ENCODE measurements around the gene NCOA3.

NCOA3 gene

GRCh38 chr20:47680804-47681529 is 179.3 kb downstream of the NCOA3 start:
- DNase-seq (ENCODE audit: low spot score) = peak; percentile 59

DNA sequence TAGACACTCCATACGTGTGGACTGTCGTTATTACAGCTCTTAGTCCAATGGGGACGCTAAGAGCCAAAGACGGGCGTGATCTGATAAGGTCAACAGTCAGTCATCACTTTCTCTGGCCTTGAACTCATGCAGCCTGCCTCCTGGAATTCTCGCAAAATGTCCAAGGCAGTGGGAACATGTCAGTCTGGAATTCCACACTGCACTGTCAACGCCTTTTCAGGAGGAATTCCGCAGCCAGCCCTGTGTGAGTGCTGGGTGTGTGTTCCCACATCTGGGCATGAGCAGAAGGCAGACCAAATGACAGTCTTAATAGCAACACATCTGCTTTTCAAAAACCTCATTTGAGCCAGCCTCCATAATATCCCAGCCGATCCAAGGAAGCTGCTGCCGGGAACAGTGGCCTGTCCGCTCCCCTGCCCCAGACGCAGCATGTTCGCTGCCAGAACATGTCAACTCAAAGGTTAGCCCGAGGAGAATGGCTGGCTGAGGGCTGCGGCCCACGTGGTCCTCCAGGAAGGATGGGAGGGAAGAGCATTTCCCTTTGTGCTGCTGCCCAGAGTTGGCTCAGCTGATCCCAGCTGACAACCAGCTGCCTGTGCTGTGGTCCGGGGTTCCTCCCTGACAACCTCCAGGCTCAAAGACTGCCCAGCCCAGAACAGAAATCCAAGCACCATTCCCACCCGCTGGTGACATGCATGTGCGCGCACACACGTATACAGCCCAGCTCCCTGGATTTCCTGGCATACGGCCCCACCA is 180.5 kb downstream of the NCOA3 start:
- DNase-seq (ENCODE audit: low spot score) = no peak

GRCh38 chr20:47682916-47683315 is 181.2 kb downstream of the NCOA3 start:
- no peak for DNase-seq (ENCODE audit: low spot score)

DNA sequence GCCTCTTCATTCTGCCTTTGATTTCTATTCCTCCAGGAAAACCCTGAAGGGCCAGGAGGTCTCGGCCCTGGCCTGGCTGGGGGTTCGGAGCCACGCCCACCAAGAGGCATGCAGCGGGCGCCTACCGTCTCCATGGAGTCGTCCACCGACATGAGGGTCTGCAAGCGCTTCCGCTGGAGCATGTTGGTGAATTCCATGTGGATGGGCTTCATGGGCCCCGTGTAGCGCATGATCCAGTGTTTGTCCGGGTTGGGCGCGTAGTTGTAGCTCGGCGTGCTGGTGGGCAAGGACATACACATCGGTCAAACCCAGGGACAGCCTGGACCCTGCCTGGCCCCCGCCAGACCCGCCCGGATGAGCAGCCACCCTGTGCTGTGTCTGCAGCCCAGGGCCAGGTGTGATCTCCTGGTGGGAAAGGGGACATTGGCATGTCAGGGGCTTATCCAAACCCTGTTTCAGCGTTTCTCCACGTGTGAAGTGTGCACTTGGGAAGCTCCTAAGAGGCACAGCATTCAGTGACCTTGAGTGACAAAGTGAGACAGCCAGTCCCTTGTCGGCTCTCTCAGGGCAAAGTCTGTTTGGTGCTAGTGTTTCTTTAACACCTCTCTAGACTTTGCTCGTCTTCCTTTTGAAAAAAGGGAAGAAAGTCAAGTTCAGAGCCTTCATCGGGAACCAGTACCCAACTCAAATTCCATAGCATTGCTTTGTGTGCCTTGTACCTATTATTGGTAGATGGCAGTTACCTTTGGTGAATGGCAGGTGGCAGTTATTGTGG is 182.8 kb downstream of the NCOA3 start:
- no peak for DNase-seq (ENCODE audit: low spot score)

- DNase-seq (ENCODE audit: low spot score) = no peak
Measured at GRCh38 chr20:47686545-47686944, 184.9 kb downstream of the NCOA3 start.

- no peak for DNase-seq (ENCODE audit: low spot score)
Measured at GRCh38 chr20:47687095-47687987, 185.7 kb downstream of the NCOA3 start.

DNA sequence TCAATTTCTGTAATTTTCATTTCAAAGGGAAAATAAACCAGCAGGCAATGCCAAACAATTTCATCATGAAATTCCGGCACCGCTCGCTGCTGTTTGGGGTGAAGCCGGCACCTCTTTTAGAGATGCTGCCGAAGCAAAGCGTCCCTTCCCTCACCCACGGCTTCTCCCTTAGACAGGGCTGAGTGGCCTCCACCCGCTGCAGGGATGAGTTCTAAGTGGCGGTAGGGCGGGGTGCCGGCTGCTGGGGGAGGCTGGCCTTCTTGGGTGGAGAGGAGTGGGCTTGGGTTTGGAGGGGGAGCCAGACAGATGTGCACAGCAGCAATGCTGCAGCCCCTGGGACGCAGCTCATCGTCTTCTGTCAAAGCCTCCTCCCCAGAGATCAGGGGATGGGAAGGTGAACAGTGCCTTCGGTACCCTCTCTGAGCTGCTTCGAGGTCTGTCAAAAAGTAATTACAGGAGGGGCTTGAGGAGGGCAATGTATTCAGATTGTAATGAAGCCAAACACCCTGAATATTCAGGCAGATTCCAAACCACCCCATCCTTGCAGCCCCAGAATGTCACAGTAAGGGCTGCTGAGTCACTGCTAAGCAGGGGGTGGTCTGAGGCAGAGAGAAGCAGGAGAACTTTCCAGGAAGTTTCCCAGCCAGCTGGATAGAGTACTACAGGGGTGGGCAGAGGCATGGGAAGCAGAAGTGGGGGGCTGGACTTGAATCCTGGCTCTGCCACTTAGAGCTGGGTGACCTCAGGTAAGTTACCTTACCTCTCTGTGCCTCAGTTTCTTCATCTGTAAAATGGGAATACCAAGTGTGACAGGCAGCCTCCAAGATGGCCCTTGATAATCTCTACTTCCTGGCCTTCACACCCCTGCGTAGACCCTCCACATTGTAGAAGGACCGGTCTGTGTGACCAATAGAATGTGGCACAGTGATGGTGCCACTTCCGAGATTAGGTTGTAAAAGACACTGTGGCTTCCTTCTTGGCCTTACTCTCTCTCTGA is 187.0 kb downstream of the NCOA3 start:
- DNase-seq (ENCODE audit: low spot score) = no peak

DNA sequence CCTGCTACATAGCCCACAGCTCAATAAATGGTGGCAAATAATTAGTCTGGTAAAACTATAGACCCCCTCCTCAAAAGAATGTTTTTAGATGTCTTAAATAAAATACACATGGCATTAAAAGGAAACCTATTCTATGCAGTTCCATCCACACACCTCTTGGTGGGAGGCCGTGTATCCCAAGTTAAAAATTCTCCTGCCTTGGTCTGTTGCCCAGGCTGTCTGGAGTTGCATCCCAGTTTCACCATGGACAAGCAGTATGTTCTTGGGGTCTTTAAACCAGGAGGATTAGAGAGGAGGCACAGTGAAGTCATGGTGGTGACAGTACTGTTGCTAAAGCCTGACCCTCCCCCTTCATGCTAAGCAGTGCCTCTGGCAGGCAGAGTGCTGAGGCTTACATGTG is 188.0 kb downstream of the NCOA3 start:
- no peak for DNase-seq (ENCODE audit: low spot score)

GRCh38 chr20:47691625-47692024 is 189.9 kb downstream of the NCOA3 start:
- DNase-seq (ENCODE audit: low spot score) = no peak

DNA sequence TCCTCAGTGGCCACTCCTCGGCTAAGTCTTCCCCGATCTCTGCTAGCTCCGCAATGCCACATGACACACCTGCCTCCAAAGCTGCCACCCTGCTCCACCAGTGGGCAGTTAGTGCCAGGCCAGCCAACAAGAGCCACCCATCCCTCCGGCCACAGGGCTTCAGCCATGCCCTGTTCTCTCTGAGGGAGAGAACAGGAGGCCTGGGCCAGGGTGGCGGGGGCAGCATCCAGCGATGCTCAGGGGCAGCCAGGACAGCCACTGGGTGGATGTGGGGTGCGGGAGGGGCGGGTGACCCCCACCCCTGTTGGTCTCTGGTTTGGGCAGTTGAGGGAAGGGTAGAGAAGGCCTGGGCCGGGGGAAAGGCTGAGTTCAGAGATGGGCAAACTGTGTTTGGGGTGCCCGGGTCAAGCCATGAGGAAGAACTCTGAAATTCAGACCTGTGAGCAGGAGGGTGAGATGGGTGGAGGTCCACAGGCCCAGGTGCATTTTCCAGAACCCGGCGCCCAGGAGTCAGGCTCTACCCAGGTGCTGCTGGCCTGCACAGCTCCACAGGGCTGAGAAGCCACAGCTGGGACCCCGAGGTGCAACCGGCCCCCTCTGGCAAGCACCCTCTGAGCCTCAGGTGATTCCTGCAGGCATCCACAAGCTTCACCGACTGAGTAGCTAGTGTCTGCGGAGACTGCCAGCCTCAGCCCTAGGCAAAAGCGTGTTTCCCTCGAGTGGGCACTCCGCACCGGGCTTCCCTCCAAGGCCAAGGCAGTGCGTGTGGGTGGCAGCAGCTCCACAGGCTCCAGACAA is 192.5 kb downstream of the NCOA3 start:
- no peak for DNase-seq (ENCODE audit: low spot score)

DNA sequence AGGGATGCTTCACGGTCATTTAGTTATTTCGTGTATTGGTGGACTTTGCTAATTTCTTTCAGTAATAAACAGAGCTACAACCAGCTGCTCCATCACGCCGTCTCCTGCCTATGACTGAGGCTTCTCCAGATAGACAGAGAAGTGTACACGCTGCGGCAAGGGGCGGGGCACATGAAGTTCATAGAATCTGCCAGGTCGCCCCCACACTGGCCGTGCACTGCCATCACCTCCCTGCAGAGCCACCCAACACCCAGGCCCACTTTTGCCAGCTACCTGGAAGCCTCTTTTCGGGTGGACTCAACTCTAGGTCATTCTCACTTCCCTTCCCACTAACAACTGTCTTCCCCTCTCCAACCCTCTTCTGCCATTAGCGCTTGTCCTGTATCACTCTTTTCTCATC is 195.2 kb downstream of the NCOA3 start:
- no peak for DNase-seq (ENCODE audit: low spot score)

DNA sequence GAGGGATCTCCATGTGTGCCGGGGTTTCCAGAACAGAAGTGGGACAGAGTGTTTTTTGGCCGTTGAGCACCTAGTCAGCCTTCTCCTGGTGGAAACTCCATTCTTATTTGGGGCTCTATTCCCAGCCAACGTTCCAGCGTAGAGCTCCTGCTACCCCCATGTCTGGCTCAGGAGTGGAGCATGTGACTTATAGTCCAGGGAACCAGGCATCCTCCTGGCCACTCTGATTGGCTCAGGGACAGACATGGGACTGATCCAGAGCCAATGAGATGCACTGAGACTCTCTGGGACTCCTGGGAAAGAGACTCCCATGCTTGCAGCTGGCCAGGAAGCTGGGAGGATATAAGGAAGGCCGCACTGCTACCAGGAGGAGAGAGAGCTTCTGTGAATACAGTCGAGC is 196.5 kb downstream of the NCOA3 start:
- DNase-seq (ENCODE audit: low spot score) = no peak

GRCh38 chr20:47699818-47700217 is 198.1 kb downstream of the NCOA3 start:
- DNase-seq (ENCODE audit: low spot score) = no peak

- no peak for DNase-seq (ENCODE audit: low spot score)
Measured at GRCh38 chr20:47700327-47700726, 198.6 kb downstream of the NCOA3 start.

DNA sequence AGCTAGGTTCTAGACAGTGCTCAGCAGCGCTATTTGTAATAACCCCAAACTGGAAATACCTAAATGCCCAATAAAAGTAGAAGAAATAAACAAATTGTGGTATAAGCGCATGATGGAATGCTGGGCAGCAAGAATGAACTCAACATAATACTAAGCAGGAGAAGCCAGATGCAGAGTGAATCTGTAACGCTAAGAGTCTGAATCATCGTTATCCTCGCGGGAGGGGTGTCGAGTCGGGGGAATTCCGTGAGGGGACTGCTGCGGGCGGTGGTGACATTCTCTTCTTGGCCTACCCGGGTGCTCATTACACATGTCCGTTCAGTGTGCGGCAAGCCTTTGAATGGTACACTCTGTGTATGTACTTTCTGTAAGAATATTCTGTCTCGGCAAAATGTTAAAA is 199.9 kb downstream of the NCOA3 start:
- DNase-seq (ENCODE audit: low spot score) = no peak

DNA sequence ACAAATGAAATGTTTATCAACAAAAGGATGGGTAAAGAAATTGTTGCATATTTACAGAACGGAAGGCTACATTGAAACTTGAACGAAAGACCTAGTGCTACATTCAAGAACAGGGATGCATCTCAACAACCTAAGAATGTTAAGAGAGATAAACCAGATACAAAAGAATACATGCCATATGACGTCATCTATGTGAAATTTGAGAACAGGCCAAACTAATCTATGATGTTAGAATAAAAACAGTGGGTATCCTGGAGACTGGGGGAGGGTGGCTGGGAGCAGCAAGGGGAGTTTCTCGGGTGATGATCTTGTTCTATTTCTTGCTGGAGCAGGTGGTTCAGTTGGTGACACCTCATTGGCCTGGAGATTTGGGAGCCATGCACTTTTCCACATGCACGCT is 202.1 kb downstream of the NCOA3 start:
- no peak for DNase-seq (ENCODE audit: low spot score)

DNA sequence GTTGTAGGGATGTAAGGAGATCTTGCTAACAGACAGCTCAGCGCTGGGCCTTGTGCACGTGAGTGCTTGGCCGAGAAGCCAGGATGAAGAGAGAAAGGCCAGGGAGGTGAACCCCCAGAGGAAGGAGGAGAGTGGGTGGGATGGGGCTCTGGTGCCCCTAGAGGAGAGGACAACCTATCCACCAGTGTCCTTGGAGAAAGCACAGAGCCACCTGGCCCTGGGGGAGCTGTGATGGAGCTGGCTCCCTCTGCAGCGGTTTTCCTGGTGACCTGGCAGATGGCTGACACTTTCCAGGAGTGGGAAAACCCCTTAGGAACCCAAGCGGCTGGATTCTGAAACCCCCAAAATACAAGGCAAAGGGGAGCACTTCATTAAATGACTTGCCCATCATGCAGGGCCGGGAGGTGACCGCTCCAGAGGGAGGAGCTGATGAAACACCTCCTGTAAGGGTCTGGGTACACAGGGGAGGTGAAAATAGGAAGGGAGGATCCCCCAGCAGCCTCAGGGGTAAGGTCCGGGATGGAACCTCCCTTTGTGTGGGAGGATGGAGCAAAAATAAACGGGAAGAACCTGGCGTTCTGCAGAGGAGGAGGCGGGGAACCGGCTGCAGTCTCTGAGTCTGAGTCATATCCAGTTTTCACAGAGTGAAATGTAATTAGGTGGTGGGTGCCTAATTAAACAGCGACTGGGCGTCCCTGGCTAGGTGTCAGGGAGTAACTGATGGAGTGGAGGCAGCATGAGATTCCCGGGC is 203.2 kb downstream of the NCOA3 start:
- peak; percentile 66 for DNase-seq (ENCODE audit: low spot score)

- DNase-seq (ENCODE audit: low spot score) = no peak
Measured at GRCh38 chr20:47705497-47705856, 203.8 kb downstream of the NCOA3 start.

- no peak for DNase-seq (ENCODE audit: low spot score)
Measured at GRCh38 chr20:47706345-47706744, 204.7 kb downstream of the NCOA3 start.
